ENCODE results near the gene PDCD11.

PDCD11 gene

DNA sequence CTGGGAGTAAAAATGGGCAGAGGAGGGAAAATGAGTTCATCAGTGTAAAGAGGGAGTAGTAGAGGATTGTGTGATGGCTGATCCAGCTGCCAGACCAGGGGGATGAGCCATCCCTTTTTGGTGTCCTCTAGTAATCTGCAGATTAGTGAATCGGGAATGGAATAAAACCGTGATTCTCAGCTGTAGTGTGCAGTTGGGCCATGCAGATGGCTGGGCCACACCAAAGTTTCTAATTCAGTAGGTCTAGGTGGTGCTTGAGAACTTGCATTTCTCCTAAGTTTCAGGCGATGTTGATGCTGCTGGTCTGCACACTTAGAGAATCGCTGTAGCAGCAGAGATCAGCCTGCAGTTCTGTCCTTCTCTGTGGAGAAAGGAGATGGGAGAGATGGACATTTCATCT, 22.7 kb downstream of the PDCD11 start:
- DNase-seq = no peak

DNA sequence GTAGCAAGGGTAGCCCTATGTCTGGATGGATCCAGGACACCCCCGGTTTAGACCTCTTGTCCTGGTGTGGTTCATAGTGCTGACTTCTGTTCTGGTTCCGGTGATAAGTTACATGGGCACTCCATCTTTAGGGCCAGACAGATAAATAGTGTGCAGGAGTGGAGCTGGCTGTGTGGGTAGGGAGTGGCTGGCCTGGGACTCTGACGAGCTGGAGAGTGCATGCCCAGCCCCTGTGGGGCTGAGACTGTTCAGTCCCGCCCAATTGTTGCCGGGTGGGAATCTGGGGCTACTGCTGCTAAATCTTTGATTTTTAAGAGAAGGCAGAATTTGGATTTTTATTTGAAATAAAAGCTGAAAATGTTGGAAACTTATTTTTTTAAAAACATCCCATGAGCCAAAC, 27.3 kb downstream of the PDCD11 start:
- DNase-seq = no peak

DNA sequence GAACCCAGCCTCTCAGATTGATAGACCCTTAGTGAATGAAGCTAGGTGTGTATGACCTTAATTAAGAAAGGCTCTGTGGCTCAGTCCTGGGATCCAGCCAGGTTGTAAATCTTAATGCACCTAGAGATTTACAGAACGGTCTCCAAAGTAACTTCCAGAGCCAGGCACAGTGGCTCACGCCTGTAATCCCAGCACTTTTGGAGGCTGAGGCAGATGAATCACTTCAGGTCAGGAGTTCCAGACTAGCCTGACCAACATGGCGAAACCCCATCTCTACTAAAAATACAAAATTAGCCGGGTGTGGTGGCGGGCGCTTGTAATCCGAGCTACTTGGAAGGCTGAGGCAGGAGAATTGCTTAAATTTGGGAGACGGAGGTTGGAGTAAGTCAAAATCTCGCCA, 31.4 kb downstream of the PDCD11 start:
- no peak for DNase-seq

DNA sequence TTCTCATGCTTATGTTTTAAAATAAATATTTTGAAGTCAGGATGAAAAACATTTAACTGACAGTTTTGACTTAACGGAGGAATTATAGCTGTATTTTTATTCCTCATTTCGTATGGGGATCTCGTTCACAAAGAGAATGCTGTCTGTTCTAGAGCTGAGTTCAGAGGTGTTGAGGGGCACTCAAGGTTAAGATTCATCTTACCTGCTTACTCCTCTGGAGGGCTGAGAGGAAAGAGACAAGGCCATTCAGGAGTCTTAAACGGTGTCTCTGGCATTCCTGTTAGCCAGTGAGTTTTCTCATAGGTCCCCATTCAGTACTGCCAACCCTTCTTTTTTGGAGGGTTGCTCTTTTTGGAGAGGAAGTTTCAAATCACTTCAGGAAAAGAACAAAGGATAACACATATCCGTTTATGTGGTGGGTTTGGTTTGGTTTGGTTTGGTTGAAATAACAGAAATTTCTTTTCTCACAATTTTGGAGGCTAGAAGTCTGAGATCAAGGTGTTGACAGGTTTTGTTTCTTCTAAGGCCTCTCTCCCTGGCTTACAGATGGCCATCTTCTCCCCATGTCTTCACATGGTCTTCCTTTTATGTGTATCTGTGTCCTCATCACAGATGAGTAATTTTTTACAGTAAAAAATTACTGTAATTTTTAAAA, 32.7 kb downstream of the PDCD11 start:
- no peak for DNase-seq

DNA sequence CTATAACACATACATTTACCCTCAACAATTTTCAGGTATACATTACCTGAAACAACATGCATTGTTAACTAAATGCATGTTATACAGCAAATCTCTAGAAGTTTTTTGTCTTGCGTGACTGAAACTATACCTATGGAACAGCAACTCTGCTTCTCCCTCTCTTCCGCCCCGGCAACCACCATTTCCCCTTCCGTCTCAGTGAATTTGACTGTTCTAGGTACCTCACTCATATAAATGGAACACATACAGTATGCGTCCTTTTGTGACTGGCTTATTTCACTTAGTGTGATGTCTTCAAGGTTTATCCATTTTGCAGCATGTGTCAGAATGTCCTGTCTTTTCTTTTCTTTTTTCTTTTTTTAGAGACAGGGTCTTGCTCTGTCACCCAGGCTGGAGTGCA, 33.2 kb downstream of the PDCD11 start:
- no peak for DNase-seq

DNA sequence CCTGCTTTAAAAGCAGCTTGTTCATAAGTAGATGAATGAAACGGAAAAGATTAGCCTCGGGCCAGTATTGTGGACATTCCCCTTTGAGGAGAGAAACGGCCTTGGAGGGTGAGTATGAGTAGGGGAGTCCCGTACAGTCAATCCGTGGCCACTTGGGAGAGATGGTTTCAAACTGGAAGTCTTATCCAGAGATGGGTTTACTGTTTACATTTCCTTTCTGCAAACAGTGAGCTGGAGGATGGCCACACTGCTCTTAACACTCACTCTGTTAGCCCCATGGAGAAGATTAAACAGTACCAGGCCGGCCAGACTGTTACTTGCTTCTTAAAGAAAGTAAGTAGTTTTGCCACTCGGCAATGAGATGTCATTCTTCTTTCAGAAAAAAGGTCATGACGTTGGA, 35.5 kb downstream of the PDCD11 start:
- DNase-seq = no peak

DNA sequence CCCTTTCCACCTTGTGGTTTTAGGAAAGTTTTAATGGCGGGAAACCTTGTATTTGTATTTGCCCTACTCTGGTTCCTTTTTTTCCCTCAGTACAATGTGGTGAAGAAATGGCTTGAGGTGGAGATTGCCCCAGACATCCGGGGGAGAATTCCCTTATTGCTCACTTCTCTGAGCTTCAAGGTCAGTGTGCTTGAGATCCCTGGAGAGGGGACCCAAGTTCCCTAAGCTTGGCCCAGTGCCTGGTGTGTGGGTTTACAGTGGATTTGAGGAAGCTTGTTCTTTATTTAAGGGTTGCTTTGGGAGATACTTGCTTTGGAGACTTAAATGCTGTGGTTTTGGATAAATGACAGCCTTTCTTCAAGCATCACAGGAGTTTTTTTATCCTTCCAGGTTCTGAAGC, 37.4 kb downstream of the PDCD11 start:
- no peak for DNase-seq

DNA sequence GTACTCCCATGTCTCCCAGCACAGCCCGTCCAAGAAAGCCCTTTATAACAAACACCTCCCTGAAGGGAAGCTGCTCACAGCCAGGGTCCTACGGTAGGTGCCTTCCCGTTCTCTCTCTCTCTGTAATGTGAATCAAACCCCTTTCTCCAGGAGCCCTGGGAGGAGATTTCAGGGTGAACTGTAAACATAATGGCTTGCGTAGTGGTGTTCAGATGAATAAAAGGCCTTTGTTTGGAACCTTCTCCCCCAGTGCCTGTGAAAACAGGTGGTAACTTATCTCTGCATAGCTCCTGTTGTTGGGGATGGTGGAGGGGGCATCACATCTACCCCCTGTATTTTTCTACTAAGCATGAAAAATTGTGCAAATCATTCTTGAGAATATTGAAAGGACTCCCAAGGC, 43.4 kb downstream of the PDCD11 start:
- no peak for DNase-seq

DNA sequence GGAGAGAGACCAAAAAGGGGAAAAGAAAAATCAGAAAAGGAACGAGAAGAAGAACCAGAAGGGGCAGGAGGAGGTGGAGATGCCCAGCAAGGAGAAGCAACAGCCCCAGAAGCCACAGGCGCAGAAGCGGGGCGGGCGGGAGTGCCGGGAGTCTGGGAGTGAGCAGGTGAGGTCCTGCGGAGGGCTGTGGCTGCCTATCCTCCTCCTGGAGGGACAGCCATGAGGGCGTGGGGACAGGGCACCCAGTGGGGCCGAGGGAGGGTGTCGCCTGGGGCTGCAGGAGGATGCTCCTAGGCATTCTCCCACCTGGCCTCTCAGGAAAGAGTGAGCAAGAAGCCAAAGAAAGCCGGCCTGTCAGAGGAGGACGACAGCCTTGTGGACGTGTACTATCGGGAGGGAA, 44.0 kb downstream of the PDCD11 start:
- no peak for DNase-seq

DNA sequence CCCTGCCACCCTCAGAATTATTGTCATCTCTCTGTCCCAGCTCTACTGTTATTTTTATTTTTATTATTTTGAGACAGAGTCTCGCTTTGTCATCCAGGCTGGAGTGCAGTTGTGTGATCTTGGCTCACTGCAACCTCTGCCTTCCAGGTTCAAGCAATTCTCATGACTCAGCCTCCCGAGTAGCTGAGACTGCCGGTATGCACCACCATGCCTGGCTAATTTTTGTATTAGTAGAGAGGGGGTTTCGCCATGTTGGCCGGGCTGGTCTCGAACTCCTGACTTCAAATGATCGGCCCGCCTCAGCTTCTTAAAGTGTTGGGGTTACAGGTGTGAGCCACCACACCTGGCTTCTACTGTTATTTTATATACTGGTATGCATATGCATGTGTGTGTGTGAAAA, 44.8 kb downstream of the PDCD11 start:
- no peak for DNase-seq

DNA sequence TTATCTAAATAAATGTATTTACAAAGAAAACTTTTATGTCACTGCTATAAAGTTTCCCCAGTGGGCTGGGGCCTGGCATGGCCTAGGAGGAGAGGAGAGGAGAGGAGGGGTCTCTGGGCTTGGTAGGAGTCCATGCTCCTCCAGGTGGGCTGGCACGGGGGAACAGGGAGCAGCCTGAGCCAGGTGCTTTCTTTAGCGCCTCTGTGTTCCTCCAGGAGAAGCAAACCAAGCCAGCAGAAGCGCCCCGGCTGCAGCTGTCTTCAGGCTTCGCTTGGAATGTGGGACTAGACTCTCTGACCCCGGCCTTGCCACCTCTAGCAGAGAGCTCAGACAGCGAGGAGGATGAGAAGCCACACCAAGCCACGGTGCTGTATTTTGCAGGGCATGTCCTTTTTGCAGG, 45.2 kb downstream of the PDCD11 start:
- DNase-seq = no peak

DNA sequence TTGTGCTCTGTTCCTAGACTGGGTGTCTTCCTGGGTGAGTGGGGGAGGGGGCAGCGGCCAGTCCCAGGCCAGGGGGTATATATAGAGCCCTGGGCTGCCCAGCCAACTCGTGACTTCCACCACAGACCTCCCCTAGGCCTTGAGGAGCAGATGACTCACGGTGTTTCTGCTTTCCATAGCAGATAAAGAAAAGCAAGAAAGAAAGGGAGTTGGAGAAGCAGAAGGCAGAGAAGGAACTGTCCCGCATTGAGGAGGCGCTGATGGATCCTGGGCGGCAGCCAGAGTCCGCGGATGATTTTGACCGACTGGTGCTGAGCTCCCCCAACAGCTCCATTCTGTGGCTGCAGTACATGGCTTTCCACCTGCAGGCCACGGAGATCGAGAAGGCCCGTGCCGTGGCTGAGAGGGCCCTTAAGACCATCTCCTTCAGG, 45.6 kb downstream of the PDCD11 start:
- DNase-seq = no peak

DNA sequence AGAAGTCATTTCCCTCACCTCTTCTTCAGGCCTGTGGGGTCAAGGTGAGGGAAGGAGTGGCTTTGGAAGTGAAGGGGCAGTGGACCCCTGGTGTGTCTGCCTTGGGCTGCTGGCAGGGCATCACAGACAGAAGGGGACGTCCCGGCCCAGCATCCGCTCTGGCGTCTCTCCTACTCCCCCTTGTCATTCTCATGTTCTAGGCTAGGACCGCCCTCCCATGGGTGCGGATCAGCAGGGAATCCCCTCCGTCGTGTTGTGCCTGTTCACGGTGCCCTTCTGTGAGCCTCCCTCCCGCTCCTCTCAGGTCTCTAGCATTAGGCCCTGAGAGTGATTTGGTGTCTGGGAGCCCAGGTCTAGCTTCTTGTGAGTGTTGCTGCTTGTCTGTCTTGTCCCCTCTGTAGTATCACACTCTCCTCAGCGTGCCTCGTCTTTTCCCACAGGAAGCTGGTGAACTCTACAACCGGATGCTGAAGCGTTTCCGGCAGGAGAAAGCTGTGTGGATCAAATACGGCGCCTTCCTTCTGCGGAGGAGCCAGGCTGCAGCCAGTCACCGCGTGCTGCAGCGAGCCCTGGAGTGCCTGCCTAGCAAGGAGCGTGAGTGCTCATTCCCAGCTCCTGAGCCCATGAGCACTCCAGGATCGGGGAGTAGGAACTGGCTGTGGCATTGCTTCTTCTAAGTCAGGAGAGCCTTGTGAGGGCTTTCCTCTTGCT, 47.2 kb downstream of the PDCD11 start:
- DNase-seq = no peak

DNA sequence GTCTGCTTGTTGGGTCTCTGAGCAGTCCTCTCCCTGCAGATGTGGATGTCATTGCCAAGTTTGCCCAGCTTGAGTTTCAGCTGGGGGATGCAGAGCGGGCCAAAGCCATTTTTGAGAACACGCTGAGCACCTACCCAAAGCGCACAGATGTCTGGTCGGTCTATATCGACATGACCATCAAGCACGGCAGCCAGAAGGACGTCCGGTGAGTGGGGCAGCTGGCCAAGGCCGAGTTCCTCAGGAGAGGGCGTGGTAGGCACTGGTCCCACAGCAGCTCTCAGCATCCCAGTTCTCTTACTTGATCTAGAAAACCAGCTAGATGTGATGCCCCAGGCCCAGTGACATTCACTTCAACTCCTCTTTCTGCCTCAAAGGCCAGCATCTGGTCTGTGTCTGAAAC, 48.1 kb downstream of the PDCD11 start:
- no peak for DNase-seq

DNA sequence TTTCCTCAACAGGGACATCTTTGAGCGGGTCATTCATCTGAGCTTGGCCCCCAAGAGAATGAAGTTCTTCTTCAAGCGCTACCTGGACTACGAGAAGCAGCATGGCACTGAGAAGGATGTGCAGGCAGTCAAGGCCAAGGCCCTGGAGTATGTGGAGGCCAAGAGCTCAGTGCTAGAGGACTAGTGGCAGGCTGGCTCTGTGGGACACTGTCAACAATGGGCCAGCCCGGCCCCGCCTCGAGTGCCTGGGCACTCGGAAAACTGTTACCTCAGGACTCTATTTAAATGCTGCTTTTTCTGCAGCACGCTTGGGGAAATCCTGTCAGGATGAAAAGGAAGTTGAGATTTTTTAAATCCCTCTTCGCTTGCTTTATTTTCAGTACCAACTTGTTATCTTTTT, 48.9 kb downstream of the PDCD11 start:
- DNase-seq = no peak

DNA sequence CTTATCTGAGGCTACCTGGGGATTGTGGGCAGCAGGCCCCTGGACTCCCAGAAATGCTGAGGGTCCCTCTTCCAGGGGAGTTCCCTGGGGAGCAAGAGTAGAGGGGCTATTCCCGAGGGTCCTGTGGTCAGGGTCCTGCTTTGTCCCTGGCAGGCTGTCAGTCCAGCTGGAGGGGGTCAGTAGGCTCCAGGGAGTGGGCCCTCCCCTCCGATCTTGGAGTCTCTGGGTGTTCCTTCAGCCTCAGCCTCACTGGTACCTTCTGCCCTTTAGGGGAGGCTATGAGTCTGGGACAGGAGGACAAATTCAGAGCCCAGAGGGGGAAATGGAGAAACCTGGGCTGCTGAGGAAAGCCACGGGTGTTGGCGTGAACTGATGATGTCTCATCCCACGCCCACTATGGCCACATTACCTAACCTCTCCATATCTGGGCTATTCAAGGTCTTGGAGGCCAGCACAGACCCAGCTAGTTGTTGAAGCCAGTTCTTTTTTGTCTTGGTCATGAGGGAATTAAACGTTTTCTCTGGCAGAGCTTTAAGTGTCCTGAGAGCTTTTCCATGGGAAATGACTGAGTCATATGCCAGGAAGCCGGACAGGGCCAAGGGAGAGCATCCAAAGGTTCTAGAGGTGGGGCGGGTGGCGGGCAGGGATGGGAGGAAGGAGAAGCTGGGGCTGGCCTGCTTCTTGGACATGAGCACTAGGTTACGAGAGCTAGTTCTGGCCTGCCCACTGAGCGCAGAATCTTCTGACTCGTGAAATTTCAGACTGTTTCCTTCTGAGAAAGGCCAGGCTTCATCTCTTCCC, 49.5 kb downstream of the PDCD11 start:
- no peak for DNase-seq

DNA sequence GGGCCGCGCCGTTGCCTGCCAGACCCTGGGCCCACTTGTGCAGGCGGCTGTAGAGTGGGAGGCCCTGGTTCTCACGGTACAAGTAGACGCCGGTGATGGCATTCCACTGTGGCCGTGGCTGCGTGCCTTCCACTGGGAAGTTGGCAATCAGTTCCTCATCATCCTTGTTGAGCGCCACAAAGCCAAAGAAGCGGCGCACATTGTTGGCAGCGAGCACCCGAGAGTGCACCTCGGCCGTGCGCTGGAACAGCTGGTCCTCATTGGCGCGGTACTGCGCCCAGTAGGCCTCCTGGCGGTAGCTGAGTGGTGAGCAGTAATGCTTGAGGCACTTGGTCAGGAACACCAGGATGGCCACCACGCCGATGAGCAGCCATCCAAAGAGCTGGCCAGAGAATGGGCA, 50.8 kb downstream of the PDCD11 start:
- no peak for DNase-seq

DNA sequence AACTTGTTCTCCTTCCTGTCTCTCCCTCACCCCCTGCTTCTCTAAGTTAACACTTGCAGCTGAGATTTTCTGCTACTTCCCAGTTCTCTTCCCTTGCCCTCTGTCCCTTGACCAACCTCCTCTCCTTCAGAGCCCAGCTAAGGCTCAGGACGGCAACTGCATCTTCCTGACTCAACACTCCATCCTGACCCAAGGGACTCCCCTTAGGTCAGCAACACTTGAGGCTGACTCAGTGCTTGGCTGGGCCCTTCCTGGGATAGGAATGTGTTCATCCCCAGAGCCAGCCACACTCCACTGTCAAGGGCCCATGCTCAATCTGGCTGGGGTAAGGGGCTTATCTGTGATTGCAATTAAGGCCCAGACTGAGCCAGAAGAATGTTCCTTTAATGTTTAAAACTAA, 52.3 kb downstream of the PDCD11 start:
- DNase-seq = no peak

DNA sequence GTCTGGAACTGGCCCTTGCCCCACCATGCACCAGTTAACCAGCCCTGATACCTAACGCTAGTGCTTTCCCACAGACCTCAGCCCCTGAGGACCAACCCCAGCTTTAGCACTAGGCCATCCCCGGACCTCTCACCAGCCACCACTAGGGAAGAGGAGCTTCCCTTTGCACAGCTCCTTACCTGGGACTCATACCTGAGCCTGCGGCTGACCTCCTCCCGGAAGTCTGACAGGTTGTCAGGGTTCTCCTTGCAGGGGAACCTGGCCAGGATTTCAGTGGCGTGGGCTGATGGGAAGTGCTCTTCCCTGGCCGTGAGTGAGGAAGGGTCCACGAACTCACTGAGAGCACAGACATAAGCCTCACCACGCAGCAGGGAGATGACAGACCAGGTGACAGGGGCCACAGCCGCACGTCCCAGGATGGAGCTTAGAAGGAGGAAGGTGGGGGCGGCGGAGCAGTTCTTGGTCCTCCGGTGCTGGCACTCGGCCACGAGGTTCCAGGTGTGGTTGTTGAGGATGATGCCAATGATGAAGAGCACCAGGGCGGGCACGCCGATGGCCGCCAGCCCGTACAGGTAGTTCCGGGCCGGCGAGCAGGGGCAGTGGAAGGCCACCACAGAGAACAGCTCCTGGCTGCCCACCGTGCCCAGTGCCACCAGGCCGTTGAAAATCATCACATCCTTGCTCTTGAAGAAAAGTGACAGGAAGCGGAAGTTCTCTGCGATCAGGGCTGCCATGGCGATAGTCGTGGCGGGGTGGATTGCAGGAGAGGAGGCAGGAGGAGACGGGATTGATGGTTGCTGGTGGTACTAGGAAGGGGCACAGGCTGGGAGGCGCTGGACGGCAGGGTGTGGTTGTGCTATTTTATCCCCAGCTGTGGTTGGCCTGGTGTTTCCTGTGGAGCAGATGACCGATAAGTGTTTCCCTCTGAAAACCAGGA, 53.0 kb downstream of the PDCD11 start:
- no peak for DNase-seq

DNA sequence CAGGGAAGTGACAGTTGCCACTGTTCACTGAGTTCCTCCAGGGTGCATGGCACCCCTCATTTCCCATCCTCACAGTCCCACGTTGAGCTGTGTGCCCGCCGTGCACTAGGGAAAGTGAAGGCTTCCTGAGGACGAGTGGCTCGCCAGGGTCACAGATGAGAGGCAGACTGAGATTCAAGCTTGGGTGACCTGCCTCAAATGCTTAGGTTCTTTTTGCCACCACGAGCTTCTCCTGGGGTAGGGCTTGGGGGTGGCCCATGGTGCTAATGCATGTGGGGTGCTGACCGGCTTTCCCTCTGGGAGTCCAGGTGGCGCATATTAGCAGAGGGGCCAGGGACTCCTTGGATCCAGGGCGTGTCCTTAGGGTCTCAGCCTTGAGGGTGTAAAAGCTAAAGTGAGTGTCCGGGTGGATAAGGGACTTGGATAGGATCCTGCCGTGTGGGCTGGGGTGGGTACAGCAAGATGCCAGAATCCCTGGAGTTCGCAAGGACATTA, 53.8 kb downstream of the PDCD11 start:
- no peak for DNase-seq

DNA sequence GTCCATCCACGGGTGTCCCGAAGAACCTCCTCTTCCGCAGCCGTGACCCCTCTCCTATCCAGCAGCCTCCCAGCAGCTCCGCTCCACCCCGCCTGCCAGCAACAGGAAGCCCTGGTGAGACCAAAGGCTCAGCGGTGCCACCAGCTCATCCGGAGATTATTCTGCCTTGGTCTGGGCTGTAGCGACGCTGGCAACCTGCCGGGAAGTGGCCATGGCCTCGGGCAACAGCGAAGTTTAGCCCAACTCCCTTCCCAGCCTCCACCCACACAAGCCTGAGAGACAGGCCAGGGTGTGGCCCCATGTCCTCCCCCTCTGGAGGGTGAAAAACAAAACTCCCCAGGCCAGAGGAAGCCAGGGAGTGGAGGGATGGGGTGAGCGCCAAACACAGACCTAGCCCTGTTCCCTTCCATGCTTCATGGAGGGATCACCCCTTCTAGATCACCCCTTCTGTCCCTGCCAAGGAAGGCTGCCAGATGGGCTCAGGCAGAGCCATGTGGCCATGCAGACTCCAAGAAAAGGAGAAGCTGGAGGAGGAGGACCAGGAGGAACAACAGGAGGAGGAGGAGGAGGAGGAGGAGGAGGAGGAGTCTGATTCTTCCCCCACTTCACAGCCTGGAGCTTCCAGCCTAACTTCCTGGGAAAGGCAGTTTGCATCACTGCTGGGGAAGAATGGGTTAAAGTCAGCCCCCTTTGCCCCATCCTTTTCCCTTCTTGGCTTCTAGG, 54.8 kb downstream of the PDCD11 start:
- peak; percentile 53 for DNase-seq

Measured in activated effector memory CD4-positive, alpha-beta T cell treated with Interleukin-2 at 50 U/mL for 16 hours (primary cell).